ENCODE data around the gene CXorf58. TPM values are rescaled to one million over a fixed set of nuclear protein-coding genes. Genes with fewer than 3 reads are reported as not detected.
"Not testable (repeated sequence)": the region's sequence is repeated elsewhere in the genome, so short reads cannot be mapped to it uniquely, and the experiment has no call there.

The CXorf58 gene
- total RNA-seq, 4 donors from 2014 or later, result not detected

GRCh38 chrX:23888887-23889501 lies 18.8 kb upstream of the CXorf58 start:
- DNase-seq (ENCODE audit: low spot score), result no peak
- ATAC-seq (ENCODE audit: low FRiP score), result no peak
- TF ChIP-seq CTCF (IDR thresholded peaks at IDR 0.05), result no peak

- ATAC-seq (ENCODE audit: low FRiP score), result no peak
- DNase-seq (ENCODE audit: low spot score), result no peak
- TF ChIP-seq CTCF (IDR thresholded peaks at IDR 0.05), result no peak
These were observed 16.9 kb upstream of the CXorf58 start for GRCh38 chrX:23890933-23891332.

- not testable (repeated sequence) for ATAC-seq (ENCODE audit: low FRiP score); DNase-seq (ENCODE audit: low spot score)
These were observed 12.8 kb upstream of the CXorf58 start for GRCh38 chrX:23894993-23895392.

GRCh38 chrX:23896539-23896938 lies 11.3 kb upstream of the CXorf58 start:
- ATAC-seq (ENCODE audit: low FRiP score); DNase-seq (ENCODE audit: low spot score): not testable (repeated sequence)

GRCh38 chrX:23896981-23897380 lies 10.8 kb upstream of the CXorf58 start:
- DNase-seq (ENCODE audit: low spot score) (no peak), ATAC-seq (ENCODE audit: low FRiP score) (no peak)
- TF ChIP-seq CTCF (IDR thresholded peaks at IDR 0.05), result no peak

GRCh38 chrX:23898412-23898959 lies 9.3 kb upstream of the CXorf58 start:
- ATAC-seq (ENCODE audit: low FRiP score), result no peak
- no peak for DNase-seq (ENCODE audit: low spot score)
- TF ChIP-seq CTCF (IDR thresholded peaks at IDR 0.05), result no peak

- no peak for DNase-seq (ENCODE audit: low spot score)
- no peak for ATAC-seq (ENCODE audit: low FRiP score)
- no peak for TF ChIP-seq CTCF (IDR thresholded peaks at IDR 0.05)
These were observed 7.5 kb upstream of the CXorf58 start for GRCh38 chrX:23900220-23900797.

- DNase-seq (ENCODE audit: low spot score), result no peak
- peak; percentile 50 for ATAC-seq (ENCODE audit: low FRiP score)
- TF ChIP-seq CTCF (IDR thresholded peaks at IDR 0.05), result no peak
These were observed 6.7 kb upstream of the CXorf58 start for GRCh38 chrX:23901060-23901459.
